CD4-positive, alpha-beta T cell treated with Interleukin-6 at 100 ng/mL for 8 hours (primary cell): ENCODE results near the gene PSME1.

Source experiments
- DNase-seq: peaks from one replicate; pipeline ENCODE4 v3.0.0-alpha.2; 2020; ENCODE audit warnings: mixed read lengths, low spot score

PSME1 gene

DNA sequence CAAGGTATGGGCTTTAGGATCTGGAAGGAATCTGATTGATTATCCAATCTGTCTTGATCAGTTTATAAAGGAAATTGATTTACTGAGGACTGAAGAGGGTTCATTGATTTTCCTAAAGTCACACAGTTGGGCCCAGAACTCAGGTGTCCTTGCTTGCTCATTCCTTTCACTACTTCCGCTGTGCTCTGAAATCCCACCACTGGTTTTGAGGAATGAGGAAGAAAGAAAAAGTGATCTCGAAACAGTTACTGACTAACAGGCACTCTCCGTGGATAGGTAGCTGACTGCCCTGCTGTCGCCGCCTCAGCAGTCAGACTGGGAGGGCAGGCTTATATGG lies 5.6 kb upstream of the PSME1 start, which contains the start of gene FITM1:
Gene FITM1, plus strand, starts transcription at position 280 of the 337 bp plus-strand sequence. CDS start 905 bp downstream, outside the sequence.
- DNase-seq = no peak

DNA sequence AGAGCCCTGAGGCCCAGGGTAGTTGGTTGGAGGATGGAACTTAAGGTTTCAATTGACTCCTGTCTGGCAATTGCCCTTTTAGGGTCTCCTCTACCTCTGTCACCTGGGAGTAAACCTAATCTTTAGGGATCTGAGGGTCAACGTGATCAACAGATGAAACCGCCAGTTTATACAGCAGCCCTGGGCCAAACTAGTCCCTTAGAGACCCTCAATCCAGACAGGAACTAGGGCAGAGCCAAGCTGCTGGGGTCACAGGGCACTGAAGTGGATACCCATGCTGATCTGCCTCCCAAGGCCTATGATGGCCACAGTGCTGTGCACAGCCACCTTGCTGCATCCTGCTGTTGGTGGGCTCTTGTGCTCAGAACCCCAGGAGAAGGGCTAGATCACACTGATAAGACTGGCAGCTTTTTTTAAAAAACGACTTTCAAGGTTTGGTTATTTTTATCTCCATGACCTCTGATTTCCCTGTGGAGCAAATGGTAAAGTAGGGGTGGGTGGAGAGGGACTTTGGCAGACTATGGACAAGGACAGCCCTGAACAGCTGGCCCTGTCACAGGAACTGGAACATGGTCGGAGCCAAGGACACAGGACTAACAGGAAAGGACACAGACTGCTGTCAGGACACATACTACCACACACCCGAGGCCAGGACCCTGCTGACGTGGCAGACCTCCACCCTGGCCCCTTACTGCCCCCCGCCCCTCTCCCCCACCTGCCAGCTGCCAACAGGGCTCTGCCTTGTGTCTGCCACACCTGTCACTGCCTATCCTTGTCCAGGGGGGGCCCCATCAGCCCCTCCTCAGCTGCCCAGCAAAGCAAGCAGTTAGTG lies 5.1 kb upstream of the PSME1 start:
- DNase-seq = no peak

DNA sequence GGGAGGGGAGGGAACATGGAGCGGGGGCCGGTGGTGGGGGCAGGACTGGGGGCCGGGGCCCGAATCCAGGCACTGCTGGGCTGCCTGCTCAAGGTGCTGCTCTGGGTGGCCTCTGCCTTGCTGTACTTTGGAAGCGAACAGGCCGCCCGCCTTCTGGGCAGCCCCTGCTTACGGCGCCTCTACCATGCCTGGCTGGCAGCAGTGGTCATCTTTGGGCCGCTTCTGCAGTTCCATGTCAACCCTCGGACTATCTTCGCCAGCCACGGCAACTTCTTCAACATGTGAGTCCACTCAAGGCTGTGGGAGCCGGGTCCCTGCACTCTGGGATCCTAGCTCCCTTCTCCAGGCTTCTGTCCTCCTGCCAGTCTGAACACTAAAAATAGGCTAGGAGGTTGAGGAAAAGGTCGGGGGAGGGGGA lies 4.4 kb upstream of the PSME1 start:
- DNase-seq = no peak

DNA sequence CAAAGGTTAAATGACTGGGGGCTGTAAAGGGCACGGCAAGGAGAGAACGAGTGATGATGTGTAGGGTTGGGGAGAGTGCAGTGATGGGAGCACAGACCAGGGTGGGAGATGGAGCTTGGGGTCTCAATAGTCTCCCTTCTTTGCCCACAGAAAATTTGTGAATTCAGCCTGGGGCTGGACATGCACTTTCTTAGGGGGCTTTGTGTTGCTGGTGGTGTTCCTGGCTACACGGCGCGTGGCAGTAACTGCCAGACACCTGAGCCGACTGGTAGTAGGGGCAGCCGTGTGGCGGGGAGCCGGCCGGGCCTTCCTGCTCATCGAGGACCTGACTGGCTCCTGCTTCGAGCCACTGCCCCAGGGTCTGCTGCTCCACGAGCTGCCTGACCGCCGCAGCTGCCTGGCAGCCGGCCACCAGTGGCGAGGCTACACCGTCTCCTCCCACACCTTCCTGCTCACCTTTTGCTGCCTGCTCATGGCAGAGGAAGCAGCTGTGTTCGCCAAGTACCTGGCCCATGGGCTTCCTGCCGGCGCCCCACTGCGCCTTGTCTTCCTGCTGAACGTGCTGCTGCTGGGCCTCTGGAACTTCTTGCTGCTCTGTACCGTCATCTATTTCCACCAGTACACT lies 3.8 kb upstream of the PSME1 start:
- peak; percentile 49 for DNase-seq

DNA sequence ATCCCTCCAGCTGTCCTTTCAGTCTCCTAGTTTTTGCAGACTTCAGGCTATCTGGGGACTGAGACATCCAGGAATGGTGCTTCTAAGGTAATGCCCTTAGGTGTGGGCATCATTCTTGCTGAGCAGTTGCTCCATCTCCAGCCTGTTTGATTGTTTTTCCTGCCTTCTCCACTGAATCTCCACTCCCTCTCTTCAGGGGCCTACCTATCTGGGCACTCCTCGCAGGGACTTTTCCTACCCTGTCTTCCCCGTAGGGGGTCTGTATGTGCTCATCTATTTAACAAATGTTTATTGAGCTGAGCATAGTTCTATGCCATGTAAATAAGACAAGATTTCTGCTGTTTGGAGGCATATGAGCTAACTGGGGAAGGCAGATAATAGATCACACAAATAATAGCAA lies 3.0 kb upstream of the PSME1 start:
- DNase-seq = no peak

DNA sequence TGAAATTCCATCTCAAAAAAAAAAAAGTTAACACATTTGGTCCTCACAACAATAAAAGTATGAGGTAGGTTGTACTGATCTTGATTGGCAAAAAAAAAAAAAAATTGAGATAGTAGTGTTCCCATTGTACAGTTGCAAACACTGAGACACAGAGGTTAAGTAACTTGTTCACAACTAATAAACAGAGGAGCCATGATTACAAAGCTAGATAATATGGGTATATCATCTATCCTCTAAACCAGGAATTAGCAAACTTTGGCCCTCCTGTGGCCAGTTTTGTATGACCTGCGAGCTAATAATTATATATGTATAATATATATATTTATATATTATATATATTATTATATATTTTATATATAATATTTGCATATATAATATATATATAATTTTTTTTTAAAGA lies 2.3 kb upstream of the PSME1 start:
- DNase-seq = no peak

DNA sequence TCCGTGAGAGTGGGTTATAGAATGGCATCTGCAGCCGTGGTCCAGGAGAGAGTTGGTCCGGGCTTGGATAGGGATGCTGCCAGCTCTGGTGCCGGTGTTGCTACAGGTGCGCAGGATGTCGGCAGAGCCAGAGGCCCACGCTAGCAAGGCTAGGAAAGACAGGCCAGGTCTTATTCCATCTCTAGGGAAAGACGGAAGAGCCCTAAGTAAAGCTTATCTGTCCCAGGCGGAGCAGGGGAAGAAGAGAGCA lies 485 bp upstream of the PSME1 start:
- DNase-seq = no peak

DNA sequence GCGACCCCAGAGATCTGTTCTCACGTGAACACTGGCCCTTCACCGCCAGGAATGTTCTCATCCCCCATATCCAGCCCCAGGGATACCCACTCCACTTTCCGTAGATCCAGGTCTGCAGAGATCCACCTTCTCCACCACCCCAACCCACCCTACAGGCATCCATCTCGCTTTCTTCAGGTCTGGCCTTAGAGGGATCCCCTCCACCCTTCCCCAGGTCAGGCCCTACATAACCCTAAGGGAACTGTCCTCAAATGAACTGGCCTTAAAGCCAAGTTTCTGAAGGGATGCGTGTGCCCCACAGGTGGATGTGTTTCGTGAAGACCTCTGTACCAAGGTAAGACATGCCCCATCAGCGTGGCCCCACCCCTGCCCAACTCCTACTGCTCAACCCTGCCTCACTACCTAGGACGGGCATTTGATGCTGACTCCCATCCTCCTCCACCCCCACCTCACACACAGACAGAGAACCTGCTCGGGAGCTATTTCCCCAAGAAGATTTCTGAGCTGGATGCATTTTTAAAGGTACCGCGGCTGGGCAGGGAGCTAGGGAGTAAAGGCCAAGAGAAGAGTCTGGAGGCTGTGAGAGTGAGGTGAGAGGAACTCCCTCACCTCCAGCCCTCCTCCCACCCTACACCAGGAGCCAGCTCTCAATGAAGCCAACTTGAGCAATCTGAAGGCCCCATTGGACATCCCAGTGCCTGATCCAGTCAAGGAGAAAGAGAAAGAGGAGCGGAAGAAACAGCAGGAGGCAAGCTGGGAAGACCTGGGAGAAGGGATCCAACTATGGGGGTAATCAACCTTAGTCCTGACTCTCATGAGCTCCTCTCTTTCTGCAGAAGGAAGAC lies 912 bp downstream of the PSME1 start:
- DNase-seq = no peak

DNA sequence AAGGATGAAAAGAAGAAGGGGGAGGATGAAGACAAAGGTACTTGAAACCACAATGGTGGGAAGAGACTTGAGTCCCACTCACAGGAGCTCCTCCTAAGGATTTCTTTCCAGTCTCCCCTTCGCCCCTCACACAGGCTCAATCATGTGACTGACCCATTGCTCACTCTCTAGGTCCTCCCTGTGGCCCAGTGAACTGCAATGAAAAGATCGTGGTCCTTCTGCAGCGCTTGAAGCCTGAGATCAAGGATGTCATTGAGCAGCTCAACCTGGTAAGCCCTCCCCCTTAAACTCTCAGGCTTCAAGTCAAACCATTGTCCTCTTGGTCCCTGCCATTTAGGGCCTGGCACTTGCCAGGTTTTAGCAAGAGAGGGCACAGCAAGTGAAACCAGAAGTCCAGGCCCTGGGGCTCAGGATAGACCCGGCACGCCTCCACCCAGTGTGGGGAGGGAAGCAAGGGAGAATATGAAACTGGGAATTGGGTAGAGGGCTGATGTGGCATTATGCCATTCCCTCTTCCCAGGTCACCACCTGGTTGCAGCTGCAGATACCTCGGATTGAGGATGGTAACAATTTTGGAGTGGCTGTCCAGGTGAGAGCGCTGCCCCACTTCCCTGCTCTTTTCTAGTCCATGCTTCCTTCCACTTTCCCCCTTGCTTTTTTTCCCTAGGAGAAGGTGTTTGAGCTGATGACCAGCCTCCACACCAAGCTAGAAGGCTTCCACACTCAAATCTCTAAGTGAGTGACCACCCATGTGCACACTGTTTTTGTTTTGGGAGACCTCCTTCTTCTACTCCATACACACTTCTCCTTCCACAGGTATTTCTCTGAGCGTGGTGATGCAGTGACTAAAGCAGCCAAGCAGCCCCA lies 1.8 kb downstream of the PSME1 start:
- no peak for DNase-seq

DNA sequence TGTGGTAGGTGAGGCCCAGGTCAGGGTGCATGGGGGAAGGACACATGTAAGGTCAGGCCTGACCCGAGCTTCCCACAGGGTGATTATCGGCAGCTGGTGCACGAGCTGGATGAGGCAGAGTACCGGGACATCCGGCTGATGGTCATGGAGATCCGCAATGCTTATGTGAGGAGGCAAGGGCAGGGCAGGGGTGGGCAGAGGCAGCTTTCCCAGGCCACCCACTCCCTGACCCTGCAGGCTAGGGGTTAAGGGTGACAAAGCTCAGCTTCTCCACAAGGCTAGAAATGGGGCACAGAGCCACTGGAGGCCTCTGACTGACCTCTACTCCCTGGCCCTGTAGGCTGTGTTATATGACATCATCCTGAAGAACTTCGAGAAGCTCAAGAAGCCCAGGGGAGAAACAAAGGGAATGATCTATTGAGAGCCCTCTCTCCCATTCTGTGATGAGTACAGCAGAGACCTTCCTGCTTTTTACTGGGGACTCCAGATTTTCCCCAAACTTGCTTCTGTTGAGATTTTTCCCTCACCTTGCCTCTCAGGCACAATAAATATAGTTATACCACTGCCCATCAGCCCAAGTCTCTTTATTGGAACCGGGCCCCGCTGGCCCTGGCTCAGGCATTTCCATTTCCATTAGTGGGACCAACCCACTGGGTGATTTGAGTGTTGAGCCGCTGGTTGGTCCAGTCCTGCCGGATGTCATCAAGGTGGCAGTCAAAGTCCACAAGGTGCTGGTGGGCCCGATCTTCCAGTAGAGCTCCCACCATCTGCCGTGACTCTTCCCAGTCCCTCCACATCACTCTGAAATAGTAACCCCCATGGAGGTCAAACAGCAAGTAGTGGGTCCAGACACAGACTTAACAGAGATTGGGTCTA lies 2.6 kb downstream of the PSME1 start:
- DNase-seq = no peak

DNA sequence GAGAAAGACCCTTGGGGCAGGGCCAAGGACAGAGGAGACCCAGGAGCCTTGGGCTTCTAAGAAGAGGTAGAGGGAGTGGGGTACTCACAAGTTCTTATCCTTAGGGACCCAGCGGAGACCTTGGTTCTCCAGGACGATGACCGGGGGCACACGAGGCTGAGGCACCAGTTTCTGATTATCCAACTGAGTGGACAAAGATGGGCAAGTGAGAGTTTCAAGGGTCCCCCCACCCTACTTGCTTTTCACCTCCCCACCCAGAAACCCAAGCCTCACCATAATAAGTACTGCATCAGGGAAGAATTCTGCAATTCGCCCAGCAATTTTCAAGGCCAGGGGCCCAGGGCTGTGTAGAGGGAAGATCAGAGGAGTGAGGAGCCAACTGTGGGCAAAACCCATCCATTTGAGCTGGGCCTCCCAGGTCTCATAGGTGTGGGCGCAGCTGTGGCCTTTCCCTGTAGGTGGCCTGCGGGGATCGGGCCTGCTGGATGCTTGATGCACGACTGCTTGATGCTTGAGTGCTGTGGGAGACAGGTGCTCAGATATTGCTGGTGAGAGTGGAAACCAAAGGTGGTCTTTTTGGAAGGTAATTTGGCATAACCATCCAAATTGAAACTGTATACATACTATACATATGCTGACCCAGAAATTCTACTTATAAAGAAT lies 3.4 kb downstream of the PSME1 start:
- DNase-seq = no peak

DNA sequence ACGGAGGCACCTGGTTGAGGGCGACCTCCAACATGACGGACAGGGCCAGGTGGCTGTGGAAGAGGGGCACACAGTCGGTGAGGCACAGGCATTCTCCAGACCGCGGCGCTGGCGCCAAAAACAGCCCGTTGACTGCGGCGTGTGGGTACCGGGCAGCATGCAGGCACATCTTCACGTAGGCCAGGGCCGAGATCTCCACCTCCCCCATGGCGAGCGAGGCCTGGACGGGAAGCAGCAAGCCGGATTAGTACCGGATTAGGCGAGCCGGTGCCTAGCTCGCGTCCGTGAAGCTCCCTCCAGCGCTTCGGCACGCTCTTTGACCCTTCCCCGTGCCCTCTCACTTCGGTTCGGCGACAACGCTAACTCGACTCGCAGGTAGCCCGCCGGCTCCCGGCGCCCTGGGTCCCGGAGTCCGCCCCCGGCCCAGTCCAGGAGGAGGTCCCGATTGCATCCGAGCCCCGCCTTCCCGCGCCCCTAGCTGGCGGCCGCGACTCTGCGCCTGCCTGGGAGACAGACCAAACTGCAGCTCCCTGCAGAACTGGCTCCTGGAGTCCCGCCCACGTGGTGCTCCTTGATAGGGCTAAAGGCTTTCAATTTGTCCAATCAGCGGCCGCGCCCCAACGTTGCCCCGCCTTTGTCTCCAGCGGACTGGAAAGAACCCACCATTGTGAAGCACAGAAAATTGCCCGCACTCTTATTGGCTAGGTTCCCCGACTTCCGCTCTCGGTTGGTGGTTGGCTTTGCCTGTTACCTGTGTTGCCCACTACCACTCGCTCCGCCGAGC lies 5.3 kb downstream of the PSME1 start, which contains the start of gene EMC9:
Gene EMC9, minus strand, starts transcription at position 495 of the 784 bp plus-strand sequence. Its CDS starts 287 bp downstream, at position 208.
- DNase-seq = peak; percentile 99

DNA sequence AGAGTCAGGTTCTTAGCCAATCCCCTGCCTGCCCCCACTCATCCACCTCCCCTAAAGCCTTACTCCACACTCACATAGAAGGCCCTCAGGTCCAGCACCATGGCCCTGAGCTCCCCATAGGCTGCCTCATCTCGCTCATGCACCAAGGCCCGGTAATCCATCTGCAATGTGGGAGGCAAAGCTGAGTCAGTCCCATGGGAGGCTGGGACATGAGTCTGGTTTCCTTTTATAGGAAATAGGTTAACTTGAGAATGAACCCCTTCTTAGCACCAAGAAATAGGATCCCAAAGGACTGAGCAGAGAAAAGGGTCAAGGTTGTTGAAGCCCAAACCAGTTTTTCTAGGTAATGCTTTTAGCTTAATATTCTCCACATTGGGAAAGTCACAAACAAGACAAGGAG lies 7.5 kb downstream of the PSME1 start:
- no peak for DNase-seq

DNA sequence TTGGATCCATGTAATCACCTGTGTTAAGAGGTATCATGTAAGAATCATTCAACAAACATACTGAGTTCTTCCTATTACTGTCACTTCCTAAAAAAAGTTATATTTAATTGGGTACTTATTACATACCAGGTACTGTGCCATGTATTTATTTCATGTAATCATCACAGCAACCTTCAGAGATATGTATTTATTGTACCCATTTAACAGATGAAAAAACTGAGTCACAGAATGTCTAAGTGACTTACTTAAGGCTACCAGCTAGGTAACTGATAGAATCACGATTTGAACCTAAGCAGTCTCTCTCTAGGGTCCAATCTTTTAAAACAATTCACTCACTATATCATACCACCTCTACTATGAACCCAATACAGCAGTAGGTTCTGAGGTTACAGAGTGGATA lies 8.5 kb downstream of the PSME1 start:
- no peak for DNase-seq

DNA sequence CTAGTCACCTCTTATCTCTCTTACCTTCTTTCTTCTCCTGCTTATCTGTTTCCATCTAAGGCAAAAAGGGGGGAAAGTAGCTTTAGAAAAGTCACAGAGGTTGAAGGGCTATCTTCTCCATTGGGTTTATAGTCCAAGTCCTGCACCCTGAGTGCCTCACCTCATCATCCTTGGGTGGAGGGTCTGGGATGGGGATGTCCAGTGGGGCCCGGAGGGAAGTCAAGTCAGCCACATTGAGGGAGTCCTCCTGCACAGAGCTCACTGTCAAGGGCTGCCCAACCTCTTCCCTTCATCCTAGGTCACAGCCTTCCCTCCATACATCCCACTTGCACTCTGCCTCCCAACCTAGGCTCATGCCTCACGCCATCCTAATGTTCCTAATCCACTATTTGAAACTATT lies 9.2 kb downstream of the PSME1 start:
- DNase-seq = no peak

DNA sequence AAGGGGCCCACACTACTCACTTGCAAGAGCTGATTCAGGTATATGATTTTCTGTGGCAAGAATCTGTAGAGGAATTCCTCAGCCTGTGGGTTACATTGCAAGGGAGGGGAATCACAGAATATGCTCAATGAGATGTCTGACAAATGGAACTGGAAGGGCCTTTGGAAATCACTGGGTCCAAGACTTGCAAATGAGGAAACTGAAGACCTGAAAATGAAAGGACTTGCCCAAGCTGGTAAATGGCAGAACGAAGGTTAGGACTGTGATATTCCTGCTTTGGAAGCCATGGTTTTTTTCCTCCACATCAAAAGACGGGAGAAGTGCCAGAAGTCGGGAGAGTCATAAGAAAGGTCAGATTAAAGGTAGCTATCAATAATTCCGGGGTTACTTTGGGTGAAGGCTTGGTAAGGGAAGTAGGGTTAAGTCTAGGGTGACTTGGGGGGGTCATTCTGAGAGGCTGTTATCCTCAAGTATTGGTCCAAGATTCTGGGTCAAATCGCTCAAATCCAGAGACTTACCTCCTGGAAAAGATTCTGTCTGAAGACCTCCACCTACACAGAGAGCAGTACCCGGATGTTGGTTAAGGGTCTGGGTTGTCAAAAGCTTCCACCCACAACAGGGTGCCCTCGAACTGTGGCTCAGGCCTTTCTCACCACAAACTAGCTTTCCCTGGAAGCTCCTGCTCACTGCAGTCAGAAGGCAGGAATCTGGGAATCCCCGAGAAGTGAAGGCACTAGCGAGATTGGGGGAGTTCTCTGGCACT lies 9.9 kb downstream of the PSME1 start:
- DNase-seq = peak; percentile 12

DNA sequence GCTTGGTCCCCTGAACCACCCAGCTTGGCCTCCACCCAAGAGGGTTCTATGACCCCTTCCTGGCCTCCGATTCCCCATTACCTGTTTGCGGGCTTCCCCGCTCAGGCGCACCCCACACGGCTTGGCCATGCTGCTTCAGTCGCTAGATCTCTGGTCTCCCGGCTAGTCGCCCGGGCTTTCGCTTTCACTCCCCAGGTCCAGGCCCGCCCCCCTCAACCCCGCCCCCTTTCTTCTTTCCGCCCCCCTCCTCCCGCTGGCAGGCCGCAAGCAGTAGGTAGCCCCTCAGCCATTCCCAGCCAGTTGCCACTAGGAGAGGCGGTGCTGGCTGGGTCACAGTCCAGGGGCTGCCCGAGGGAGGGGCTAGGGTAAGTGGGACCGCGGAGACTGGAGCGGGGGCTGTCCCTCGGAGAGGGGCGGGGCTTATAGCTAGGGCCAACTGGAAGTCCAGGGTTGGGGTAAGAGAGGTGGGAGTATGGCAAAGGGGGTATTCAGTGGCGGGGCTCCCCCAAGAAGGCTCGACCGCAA lies 10.5 kb downstream of the PSME1 start, which contains the start of gene PSME2:
Gene PSME2, minus strand, starts transcription at position 158 of the 525 bp plus-strand sequence. Its CDS starts 29 bp downstream, at position 129.
- DNase-seq = peak; percentile 87

DNA sequence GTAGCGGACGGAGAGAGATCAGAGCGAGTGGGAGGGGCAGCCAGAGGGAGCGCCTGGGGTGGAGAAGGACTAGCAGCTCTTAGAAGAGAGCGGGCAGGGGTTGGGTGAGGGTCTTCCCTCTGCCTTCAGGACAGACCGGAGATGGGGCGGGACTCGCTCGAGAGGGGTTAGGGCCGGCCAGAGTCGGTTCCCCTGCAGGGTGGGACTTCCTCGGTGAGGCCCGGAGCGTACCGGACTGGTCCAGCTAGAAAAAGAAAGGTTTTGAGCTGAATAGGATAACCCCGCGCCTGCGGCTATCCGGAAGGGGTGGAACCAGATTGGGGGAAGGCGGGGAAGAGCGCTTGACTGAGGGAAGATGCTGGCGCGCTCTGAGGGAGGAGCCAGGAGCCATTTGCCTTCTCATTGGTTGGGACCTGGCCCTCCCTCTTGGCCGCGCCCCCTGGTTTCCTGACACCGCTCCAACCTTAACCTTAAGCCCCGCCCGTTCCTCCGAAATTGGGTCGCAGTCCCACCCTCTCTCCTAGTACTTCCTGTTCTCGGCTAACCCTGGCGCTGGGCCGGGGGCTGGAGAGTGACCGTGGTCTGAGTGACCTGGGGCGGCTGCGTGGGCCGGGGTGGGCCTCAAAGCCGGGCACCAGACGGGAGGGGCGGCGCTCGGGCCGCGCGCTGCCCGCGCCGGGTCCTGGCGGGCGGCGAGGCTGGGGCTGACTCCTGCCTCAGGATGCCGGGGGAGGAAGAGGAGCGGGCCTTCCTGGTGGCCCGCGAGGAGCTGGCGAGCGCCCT lies 11.2 kb downstream of the PSME1 start, which contains the start of gene RNF31:
Gene RNF31, plus strand, starts transcription at position 521 of the 783 bp plus-strand sequence. Its CDS starts 201 bp downstream, at position 722.
- peak; percentile 98 for DNase-seq
